ENCODE data around the gene PTP4A2.

The PTP4A2 gene

DNA sequence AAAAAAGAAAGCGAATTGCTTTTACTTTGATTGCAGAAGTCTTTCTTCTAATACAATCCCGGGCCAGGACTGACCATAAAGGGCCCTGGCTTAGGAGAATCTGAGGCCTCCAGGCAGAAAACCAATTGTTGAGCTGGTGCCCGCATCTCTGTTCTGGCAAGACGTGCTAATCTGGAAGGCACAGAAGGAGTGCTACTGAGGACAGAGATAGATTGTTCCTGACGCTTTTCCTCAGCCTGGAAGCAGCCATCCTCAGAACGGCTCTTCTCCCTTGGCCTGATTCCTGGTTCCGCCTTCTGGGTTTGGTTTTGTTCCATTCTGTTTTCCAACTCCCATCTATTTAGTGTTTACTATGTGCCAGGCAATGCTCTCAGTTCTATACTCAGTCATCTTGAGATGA is 77.6 kb downstream of the PTP4A2 start:
- DNase-seq (ENCODE audit: low spot score), result no peak

DNA sequence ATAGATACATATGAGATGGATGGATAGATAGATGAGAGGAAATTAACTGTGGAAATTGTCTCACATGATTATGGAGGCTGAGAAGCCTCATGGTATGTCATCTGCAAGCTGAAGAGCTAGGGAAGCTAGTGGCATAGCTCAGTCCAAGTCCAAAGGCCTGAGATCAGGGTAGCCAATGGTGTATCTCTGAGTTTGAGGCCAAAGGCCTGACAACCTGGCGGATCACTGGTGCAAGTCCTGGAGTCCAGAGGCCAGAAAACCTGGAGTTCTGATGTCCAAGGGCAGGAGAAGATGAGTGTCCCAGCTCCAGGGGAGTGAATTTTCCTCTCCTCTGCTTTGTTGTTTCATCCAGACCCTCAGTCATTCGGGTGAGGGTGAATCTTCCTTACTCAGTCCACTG is 78.4 kb downstream of the PTP4A2 start:
- no peak for DNase-seq (ENCODE audit: low spot score)

DNA sequence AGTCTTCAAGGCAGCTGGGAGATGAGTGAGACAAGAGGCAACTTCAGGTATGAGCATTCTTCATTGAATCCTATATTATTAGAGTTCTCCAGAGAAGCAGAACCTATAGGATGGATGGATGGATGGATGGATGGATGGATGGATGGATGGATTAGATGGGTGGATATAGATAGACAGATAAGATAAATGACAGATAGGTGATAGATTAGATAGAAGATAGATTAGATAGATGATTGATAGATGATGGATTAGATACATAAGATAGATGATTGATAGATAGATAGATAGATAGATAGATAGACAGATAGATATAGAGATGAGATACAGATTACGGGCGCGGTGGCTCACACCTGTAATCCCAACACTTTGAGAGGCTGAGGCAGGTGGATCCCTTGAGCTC is 79.1 kb downstream of the PTP4A2 start:
- no peak for DNase-seq (ENCODE audit: low spot score)

DNA sequence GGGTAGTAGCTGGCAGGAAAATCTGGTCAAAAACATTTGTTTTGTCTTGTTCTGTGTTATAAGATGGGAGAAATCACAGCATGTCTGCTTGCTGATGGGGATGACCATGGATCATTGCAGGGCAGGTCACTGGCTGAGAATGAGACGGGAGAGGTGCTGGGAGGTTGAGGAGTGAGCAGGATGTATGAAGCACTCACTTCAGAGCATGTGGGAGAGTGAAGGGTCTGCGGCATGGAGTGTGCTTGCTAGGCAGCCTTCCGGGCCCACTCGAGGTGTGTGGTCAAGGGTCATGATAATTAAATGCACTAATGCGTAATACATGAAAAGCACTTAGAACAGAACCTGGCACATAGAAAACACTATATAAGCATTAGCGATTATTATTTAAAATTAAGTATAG is 80.3 kb downstream of the PTP4A2 start:
- no peak for DNase-seq (ENCODE audit: low spot score)

Data from LoVo (cell line).